Ureter (tissue), 1 donor: Measurements from ENCODE around the gene DNAJB6. TPM values are rescaled to one million over a fixed set of nuclear protein-coding genes. Genes with fewer than 3 reads are reported as not detected.

ENCODE experiments used
- DNase-seq: peaks from one replicate; pipeline ENCODE4 v3.0.0-alpha.2; 2020; ENCODE audit warnings: low spot score
- total RNA-seq: library from RNA; stranded (reverse); gene quantifications from one replicate; pipeline ENCODE4 v1.2.4, GENCODE V29; 2023
- donor health status: DM: yes; HTN: yes; CAD: no.

The DNAJB6 gene
- total RNA-seq, 1 donor from 2014 or later = 103 TPM

DNA sequence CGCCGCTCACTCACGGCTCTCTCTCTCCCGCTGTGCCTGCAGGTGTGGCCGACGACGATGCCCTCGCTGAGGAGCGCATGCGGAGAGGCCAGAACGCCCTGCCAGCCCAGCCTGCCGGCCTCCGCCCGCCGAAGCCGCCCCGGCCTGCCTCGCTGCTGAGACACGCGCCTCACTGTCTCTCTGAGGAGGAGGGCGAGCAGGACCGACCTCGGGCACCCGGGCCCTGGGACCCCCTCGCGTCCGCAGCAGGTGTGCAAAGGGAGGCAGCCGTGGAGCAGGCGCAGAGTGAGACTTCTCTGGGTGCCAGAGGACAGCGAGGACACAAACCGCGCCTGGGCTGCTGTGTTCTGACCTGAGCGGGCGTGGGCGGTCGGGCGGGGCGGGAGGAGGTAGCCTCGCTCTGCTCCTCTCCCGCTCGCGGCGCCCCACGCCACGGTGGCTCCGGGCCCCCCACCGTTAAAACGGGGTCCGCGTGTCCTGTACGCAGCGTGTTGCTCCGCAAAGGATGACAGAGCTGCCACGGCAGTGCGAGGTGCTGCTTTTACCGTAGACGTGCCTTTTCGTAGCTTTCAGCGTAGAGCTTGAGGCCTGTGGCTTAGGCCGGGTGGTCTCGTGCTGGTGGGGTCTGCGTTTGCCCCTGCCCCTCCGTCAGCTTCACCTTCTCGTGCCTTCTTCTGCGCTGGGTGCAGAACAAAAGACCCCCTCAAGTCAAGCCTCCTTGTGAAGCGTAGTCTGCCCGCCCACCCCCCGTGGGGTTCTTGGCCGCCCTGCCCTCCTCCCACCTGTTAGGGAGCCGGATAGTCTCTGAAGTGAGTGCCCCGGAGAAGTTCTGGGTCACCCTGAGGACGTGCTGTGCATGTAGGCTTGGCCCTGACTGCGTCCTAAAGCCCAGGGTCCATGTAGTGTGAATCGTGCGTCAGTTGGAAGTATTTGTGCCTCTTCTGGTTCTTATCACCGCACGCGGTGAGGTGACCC lies 73.2 kb downstream of the DNAJB6 start:
- DNase-seq = no peak

DNA sequence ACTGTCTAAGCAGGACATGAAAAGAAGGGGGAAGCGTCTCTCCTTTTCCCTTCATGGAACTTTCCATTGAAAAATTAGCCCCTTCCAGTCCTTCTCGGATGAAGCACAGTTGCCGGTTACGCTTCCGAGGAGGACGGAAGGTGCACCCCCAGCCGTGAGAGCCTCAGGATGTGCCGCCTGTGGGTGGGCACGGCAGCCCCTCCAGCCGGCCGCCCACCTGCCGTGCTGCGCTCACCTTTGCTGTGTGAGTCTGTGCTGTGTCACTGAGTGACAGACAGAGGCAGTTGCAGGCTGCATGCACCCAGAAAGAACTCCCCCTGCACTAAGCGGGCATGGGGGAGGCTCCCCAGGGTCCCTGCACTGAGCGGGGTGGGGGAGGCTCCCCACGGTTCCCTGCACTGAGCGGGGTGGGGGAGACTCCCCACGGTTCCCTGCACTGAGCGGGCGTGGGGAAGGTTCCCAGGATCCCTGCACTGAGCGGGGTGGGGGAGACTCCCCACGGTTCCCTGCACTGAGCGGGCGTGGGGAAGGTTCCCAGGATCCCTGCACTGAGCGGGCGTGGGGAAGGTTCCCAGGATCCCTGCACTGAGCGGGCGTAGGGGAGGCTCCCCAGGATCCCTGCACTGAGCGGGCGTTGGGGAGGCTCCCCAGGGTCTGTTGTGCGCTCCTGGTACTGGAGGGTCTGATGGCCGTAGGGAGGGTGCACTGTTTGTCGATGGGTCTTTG lies 74.2 kb downstream of the DNAJB6 start:
- no peak for DNase-seq

DNA sequence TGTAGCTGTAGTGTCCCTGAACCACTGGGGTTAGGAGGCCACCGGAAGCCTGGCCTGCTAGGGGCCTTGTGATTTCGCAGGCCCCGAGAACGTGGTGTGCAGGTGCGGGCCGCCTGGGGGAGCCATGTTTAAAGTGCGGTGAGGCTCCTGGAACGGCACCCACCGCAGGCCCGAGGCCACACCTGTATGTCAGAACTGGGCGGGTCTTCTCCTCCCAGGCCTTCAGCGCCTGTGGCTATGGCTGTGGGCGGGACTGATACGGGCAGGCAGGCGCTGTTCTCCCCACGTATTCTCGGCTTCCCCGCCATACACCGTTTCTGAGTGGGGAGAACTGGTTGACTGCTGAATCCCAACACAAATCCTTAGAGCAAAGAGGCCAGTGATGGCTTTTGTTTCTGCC lies 74.8 kb downstream of the DNAJB6 start:
- DNase-seq = no peak

DNA sequence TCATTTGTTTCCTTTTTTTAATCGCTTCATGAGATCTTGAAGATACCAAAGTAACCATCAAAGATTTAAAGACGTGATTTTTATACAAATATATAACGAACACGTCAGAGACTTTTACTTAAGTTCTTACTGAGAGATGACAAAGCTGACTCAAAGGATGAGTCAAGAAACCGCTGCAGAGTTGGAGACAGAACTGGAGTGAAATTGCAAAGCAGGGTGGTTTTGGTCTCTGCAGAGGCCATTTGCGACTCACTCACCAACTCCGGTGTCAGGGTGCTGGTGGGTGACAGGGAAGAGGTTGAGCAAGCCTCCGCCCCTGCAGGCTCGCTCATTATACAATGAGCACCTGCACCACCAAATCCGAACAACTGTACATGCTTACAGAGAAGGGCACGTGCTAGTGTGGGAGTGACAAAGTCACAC lies 75.2 kb downstream of the DNAJB6 start:
- no peak for DNase-seq

DNA sequence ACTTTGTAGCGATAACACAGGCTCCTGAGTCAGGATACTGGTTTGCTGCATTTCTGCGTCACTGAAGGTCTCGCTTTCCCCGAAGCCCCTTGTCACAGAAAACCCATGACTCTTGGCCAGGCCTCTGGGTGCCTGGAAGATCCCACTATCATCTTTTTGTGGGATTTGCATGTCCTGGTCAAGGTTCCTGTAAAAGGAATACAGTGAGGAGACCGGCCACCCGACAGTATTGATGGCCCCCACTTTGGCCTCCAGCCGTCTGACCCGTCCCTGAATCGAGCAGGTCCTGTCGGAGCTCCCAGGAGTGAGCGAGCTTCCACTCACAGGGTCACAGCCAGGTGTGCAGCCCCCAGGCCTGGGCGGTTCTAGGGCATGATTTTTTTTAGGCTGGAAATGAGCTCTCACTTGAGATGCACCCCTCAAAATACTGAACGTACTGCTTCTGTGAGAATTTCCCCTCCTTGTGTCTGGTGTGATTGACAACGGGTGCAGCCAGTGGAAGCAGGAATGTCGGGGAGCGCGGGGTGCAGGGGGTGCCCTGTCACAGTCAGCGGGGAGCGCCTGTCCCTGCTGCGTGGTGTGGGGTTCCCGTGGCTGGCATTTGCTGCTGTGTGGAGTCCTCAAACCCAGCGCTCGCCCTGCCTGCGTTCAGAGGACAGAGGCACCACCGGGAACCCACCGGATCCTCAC lies 75.8 kb downstream of the DNAJB6 start:
- no peak for DNase-seq

DNA sequence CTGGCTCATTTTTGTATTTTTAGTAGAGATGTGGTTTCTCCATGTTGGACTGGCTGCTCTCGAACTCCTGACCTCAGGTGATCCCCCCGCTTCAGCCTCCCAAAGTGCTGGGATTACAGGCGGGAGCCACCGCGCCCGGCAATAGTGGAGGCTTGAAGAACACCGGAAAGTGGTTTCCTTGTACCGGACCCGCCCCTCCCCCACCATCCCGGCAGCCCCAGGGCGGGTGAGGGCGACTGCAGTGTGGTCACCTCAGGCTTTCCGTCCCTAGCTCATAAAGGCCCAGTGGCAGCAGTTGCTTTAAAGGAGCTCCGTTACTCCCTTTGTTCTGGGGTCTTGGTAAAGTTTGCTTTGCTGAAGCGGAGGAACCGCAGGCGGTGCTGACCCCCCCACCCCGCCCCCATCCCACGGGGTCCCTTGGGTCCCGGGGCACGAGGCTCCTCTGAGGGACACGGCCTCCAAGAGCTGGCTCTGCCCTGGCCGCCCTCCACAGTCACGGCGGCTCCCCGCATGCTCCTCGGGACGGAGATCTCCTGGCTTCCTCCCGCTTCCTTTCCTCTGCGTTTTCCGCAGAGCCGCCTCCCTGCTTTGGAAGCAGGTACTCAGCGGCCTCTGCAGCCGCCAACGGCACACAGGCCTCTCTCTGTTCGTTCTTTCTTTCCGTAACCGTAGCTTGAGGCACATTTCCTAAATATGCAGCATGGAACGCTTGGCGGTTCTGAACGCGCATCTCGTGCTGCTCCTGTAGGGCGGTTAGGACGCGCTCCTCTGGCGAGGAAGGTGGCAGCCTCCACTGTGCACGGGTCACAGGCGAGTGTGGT lies 77.3 kb downstream of the DNAJB6 start:
- DNase-seq = no peak

DNA sequence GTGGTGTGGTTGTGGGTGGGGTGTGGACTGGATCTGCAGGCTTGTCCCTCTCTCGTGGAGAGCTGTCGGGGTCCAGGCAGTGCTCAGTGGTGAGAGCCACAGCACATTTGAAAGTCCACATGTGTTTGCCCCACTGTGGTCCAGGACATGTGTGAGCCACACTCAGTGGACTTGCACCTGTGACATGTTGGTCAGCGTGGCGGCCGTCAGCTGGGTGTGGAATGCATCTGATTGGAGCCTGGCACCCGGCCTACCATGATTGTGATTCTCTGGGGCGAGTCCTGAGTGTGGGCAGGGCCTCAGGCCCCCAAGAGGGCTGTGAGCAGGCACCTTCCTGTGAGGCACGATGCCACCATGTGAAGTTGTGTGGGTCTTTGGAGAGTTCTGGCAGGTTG lies 77.9 kb downstream of the DNAJB6 start:
- DNase-seq = no peak

DNA sequence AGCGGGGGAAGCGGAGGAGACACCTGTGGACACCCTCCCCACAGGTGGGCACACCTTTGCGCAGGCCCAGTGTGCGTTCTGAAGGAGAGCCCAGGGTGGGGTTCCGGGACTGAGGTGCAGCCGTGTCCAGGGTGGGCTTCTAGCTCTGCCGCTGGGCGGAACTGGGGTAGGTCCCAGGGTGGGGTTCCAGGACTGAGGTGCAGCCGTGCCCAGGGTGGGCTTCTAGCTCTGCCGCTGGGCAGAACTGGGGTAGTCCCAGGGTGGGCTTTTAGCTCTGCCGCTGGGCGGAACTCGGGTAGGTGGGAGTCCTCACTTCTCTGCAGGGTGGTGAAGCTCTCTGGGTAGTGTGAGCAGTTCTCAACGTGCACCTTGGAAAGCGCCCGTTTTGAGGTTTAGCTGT lies 78.7 kb downstream of the DNAJB6 start:
- DNase-seq = no peak

DNA sequence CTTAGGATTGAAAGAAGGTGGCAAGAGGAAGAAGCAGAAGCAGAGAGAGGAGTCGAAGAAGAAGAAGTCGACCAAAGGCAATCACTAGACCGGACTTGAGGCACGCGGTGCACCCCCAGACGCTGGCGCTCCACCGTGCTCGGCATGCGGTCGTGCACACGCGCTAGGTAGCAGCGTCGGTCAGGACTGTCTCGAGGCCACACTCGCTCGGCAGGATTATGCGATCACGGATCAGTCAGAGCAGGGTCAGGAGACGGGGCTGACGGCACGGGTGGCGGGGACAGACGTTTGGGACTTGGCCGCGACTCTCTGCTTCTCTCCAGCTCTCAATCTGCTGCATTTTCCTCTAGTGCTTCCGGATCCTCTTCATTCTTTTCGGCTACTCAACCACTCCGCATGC lies 79.2 kb downstream of the DNAJB6 start:
- no peak for DNase-seq

DNA sequence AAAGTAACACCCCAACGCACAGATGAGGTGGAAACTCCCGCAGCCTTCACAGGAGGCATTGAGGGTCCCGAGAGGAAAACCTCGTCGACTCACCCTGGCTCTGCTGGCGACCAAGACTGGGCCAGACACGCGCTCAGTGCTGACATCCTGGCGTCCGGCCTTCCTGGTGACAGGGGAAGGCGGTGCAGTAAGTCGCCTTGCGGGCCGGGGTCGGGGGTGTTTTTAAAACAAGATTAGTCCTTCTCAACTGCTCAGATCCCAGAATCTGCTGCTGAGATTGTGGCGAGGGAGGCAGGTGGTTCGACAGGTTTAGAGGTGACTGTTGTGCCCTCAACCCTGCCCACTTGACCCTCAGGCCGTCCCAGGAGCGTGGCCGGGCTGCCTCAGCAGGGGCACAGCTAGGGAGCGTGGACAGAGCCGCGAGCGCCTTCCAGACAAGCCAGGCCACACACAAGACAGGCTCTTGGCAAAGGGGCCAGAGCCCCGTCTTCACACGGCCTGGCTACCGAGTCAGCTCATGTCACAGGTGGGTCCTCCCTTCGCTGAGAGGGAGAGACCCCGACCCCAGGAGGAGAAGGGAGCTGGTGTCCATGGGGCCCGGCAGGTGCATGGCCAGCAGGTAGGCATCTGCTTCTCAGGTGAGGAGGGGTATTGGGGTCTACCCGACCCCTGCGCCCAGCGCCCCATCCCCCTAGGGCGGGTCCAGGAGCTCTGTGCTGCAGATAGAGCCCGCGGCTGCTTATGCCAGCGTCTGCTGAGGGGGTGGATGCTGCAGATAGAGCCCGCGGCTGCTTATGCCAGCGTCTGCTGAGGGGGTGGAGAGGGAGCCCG lies 81.6 kb downstream of the DNAJB6 start:
- no peak for DNase-seq

DNA sequence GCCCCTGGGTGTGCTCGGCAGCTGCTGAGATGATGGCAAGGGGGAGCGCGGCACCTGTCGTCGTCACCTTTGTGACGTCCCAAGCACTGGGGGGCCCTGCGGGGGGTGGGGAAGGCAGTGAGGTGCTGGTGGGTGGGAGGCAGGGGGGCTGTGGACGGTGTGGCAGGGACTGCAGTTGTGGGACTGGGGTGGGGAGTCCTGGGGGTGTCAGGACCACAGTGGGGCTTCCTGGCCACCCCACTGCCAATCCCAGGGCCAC lies 82.2 kb downstream of the DNAJB6 start:
- DNase-seq = no peak

DNA sequence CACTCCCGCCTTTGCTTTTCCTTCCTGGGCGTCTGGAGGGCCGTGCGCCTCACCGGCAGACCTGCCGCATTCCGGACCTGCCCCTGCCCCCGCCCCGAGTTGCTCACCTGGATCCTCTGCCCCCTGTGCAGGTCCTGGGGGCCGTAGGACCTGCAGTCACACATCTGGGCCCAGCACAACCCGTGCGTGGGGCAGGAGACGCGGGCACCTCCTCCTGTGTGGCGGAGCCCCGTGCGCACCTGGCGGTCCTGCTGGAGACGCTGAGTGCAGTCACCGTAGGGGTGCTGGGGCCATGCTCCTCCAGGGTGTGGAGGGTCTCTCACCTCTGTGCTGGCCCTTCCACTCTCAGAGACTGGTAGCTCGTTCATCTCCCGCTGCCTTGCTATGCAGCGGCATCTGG lies 85.5 kb downstream of the DNAJB6 start:
- DNase-seq = no peak

DNA sequence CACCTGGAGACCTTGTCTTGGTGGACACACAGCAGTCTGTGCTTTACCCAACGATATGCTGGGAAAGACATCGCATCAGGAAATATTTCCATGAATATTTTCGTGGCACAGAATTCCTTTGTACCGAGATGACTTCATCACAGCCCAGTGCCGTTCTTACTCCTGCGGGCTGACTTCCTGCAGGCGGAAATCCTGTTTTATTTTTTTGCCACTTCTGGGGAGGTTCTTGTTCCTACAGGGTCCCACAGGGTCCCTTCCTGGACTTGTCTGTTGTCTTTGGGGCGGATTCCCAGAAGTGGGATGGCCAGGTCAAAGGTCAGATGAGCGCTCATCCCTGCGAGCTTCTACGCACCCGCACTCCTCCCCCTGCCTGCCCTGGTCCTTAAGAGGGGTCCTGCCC lies 86.5 kb downstream of the DNAJB6 start:
- DNase-seq = no peak

DNA sequence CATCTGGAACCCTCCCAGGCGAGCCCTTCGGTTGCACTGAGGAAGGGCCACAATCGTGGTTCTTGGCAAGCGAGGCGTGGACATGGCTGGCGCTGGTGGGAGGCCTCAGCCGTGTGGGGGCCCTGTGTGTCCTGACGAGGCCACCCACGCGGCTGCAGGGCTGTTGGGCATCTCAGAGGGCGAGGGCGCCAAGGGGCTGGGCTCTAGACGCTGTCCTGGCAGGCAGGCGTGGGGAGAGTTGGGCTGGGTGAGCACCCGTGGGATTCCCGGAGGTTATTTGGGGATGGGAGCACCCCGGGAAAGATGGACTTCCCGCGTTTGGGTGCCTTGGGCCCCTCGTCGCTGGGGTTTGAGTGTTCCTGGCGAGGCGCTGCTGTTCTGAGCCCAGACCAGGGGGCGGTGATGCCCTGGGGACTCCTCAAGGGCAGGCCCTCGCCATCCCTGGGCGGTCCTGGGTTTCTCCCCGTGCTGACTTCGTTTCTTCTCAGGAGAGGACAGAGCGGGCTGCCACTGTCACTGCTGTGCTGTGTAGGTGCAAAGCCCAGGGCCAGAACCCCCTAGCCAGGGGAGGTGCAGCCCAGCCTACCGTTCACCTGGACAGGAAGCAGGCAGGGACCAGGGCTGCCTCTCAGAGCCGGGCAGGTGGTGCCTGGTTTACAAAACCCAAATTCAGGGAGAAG lies 87.2 kb downstream of the DNAJB6 start:
- DNase-seq = no peak

DNA sequence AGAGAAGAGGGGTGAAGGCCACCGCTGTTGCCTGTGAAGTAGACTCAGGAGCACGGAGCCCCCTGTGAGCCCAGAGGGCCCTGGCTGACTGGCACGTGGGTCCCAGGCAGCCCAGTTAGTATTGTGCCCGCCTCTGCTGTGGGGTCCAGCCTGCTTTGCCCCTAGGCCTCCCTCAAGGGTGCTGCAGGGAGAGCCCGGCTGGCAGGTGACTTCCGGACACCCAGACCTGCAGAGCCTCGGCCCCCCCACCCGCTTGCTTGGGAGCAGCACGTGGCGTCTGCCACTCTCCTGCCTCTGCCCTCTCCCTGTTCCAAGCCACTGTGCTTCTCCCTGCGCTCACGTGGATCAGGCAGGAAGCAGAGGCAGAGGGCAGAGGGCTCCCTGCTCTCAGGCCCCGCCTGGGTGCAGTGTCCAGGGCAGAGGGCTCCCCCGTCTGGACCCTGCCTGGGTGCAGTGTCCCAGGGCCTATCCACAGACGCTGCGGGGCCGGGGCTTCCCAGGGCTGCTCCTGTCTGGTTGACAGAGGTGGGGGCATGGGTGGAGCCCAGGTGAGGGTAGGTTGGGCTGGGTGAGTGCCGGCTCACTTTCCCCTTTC lies 88.4 kb downstream of the DNAJB6 start:
- DNase-seq = no peak

DNA sequence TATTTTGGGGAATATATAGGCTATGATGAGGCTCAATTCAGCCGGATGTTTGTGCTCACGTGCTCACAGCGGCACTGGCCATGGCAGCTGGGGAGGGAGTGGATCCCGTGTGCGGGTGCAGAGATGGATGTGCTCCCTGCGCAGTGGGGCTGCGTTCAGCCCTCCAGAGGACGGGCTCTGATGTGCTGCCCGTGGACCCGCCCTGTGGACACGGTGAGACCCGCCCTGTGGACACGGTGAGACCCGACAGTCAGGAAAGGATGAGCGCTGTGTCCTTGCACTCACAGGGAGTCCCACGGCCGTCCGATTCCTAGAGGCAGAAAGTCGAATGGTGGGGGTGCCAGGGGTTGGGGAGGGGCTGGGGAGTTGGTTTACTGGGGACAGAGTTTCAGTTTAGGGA lies 89.0 kb downstream of the DNAJB6 start:
- no peak for DNase-seq

DNA sequence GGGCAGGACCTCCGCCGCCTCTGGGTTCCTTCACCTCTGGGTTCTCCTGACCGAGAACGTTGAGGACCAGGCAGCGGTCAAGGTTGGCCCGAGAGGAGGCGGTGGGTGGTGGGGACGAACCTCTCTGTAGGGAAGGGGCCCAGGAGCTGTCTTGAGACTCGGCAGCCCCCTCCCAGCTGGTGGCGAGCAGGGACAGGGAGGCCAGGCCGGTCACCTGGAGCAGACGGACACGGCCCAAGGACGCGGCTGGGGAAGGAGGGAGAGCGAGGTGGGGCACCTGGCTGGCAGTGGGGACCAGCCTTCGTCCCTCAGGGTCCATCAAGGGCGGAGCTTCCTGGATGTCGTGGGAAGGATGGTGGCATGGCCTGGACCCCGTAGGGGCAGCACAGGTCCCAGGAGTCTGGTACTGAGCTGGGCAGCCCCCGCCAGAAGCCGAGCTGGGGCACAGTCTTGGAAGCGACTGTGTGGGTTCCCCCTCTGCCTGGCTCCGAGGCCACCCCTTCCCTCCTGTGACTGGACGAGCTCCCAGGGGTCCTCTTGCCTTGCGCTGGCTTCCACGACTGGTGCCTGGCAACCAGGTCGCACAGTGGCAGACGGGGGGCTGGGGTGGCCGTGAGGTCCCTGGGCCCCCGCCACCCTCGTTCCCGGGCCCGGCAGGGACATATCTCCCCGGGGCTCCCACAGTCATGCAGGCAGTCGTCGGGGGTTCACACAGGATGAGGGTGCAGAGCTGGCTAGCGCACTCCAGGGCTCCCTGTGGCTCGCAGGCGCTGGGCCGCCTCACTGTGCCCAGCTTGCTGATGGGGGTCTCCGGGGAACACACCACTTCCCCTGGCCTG lies 89.9 kb downstream of the DNAJB6 start:
- DNase-seq = no peak

DNA sequence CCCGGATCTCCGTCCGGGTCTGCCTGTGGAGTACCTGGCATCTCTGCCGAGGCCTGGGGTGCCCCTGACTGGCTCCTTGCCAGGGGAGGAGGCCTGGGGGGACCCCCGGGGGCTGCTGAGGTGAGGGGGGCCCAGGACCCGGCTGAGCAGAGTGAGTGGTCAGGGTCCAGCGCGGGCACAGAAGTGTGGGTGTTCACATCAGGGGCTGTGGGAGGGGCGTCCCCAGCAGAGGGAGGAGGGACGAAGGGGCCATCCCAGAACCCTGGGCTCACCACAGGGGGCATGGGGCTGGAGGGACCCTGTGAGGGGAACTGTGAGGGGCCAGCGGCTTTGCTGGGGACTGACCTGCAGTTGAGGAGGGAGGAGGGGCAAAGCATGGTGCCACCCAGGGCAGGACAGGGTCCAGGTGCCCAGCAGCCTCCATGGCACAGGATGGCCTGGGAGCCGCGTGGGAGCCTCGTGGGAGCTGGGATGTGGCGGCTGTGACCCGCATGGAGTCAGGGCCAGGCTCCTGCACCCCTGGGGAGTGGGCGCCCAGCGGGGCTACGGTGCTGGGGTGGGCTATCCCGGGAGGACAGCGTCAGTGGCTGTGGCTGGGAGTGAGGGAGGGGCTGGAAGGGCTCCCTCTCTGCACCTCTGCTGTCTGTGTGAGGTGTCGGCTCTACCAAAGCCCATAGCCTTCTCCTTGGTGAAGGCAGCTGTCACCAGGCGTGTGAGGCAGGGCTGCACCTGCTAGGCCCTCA lies 91.2 kb downstream of the DNAJB6 start:
- no peak for DNase-seq
